HCT116 (cell line): ENCODE measurements around the gene PTPN9.

Experiments
- CEBPB ChIP-seq: IDR thresholded peaks from 2 replicates; pipeline ENCODE4 v1.6.1; 2012; ENCODE audit warnings: low read depth
- POLR2A ChIP-seq: IDR thresholded peaks from 2 replicates; pipeline ENCODE4 v1.7.0; 2011; ENCODE audit warnings: borderline replicate concordance; ENCODE audit not compliant: insufficient read depth, insufficient read length; ENCODE audit errors: extremely low read depth
- SIN3A ChIP-seq: IDR thresholded peaks from 2 replicates; pipeline ENCODE4 v1.6.1; 2012; ENCODE audit warnings: low read depth
- ZNF274 ChIP-seq: fragments of 200-500 bp; sonication (Bioruptor generic); IDR thresholded peaks from 2 replicates; pipeline ENCODE4 v1.6.1; 2014; ENCODE audit warnings: mild to moderate bottlenecking, low read depth, low read length, inconsistent platforms

GRCh38 chr15:75625542-75626347, 46.6 kb upstream of the PTPN9 start, which contains the start of gene SNUPN:
- TF ChIP-seq POLR2A (peak; percentile 87), CEBPB (no peak), ZNF274 (no peak), SIN3A (peak; percentile 87; the same call in 1 of the 2 replicates)
